ENCODE results near the gene SLAMF6.

GRCh38 chr1:160560806-160561205, 37.8 kb upstream of the SLAMF6 start:
- no peak for TF ChIP-seq POLR2A (IDR thresholded peaks at IDR 0.05)
- TF ChIP-seq CTCF (IDR thresholded peaks at IDR 0.05): no peak

Data from right lobe of liver (tissue), 4 donors.